ENCODE data around the gene SLC19A1.
"Not testable (repeated sequence)": the region's sequence is repeated elsewhere in the genome, so short reads cannot be mapped to it uniquely, and the experiment has no call there.

SLC19A1 gene

GRCh38 chr21:45534636-45535331 lies 7.5 kb downstream of the SLC19A1 start:
- no peak for DNase-seq (ENCODE audit: extremely low read depth, insufficient read length)
- Histone ChIP-seq H3K4me3 (replicated peaks; ENCODE audit: low read depth, low read length) (no peak overlapping the region), H3K36me3 (ENCODE audit: control insufficient read depth, insufficient read depth, low read length) (peaks cover 11% of the 10 kb centered on the region), H3K27me3 (replicated peaks; ENCODE audit: control insufficient read depth, insufficient read depth, low read length) (no peaks in the 10 kb centered on the region)
- TF ChIP-seq, protein P1, sequence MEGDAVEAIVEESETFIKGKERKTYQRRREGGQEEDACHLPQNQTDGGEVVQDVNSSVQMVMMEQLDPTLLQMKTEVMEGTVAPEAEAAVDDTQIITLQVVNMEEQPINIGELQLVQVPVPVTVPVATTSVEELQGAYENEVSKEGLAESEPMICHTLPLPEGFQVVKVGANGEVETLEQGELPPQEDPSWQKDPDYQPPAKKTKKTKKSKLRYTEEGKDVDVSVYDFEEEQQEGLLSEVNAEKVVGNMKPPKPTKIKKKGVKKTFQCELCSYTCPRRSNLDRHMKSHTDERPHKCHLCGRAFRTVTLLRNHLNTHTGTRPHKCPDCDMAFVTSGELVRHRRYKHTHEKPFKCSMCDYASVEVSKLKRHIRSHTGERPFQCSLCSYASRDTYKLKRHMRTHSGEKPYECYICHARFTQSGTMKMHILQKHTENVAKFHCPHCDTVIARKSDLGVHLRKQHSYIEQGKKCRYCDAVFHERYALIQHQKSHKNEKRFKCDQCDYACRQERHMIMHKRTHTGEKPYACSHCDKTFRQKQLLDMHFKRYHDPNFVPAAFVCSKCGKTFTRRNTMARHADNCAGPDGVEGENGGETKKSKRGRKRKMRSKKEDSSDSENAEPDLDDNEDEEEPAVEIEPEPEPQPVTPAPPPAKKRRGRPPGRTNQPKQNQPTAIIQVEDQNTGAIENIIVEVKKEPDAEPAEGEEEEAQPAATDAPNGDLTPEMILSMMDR (IDR thresholded peaks at IDR 0.05; ENCODE audit: insufficient read depth, low read length, poor library complexity, severe bottlenecking): no peak

GRCh38 chr21:45533846-45534635 lies 8.2 kb downstream of the SLC19A1 start:
- Histone ChIP-seq H3K4me3 (replicated peaks; ENCODE audit: low read depth, low read length) (no peak overlapping the region), H3K27me3 (replicated peaks; ENCODE audit: control insufficient read depth, insufficient read depth, low read length) (no peaks in the 10 kb centered on the region), H3K36me3 (ENCODE audit: control insufficient read depth, insufficient read depth, low read length) (peaks cover 17% of the 10 kb centered on the region)
- TF ChIP-seq, protein P1 (IDR thresholded peaks at IDR 0.05; ENCODE audit: insufficient read depth, low read length, poor library complexity, severe bottlenecking): no peak
- no peak for DNase-seq (ENCODE audit: extremely low read depth, insufficient read length)

GRCh38 chr21:45533361-45533845 lies 8.8 kb downstream of the SLC19A1 start:
- Histone ChIP-seq H3K27me3 (replicated peaks; ENCODE audit: control insufficient read depth, insufficient read depth, low read length) (no peaks in the 10 kb centered on the region), H3K4me3 (replicated peaks; ENCODE audit: low read depth, low read length) (no peak overlapping the region), H3K36me3 (ENCODE audit: control insufficient read depth, insufficient read depth, low read length) (peaks cover 17% of the 10 kb centered on the region)
- TF ChIP-seq, protein P1 (IDR thresholded peaks at IDR 0.05; ENCODE audit: insufficient read depth, low read length, poor library complexity, severe bottlenecking): no peak
- DNase-seq (ENCODE audit: extremely low read depth, insufficient read length): no peak

GRCh38 chr21:45532826-45533360 lies 9.3 kb downstream of the SLC19A1 start:
- TF ChIP-seq, protein P1 (IDR thresholded peaks at IDR 0.05; ENCODE audit: insufficient read depth, low read length, poor library complexity, severe bottlenecking): no peak
- DNase-seq (ENCODE audit: extremely low read depth, insufficient read length): no peak
- H3K4me3 ChIP-seq (replicated peaks; ENCODE audit: low read depth, low read length): no peak overlapping the region
- H3K36me3 ChIP-seq (ENCODE audit: control insufficient read depth, insufficient read depth, low read length): peaks cover 17% of the 10 kb centered on the region
- H3K27me3 ChIP-seq (replicated peaks; ENCODE audit: control insufficient read depth, insufficient read depth, low read length): no peaks in the 10 kb centered on the region

DNA sequence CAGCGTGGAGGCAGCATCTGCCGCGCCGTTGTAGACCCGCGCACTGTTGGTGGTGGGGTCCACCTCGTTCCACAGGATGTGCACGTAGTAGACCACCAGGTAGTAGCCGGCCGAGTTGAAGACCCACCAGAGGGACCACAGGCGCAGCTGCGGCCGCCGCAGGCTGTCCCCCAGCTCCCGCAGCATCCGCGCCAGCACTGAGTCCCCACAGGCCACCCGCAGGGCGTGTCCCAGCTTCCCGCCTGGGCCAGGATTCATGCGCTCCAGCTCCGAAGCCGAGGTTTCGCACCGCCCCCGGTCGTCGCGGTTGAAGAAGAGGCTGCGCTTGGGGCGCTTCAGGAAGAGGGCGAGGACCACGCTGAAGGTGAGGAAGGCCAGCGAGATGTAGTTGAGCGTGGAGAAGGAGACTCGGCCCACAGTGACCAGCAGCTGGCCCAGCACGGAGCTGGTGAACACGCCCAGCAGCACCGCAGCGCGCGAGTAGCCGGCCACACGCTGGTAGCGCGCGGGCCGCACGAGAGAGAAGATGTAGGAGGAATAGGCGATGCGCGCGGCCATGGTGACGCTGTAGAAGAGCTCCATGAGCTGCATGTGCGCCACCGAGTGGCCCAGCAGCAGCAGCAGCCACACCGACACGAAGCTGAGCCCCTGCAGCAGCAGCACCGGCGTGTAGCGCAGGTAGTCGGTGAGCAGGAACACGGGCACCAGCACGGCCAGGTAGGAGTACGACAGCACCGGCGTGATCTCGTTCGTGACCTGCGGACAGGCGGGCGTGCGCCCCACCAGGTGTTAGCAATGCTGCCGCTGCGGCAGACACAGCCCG lies 10.6 kb downstream of the SLC19A1 start:
- no peak for DNase-seq (ENCODE audit: extremely low read depth, insufficient read length)
- H3K4me3 ChIP-seq (replicated peaks; ENCODE audit: low read depth, low read length): no peak overlapping the region
- H3K36me3 ChIP-seq (ENCODE audit: control insufficient read depth, insufficient read depth, low read length): peaks cover 19% of the 10 kb centered on the region
- TF ChIP-seq, protein P1 (IDR thresholded peaks at IDR 0.05; ENCODE audit: insufficient read depth, low read length, poor library complexity, severe bottlenecking): no peak
- H3K27me3 ChIP-seq (replicated peaks; ENCODE audit: control insufficient read depth, insufficient read depth, low read length): no peaks in the 10 kb centered on the region

DNA sequence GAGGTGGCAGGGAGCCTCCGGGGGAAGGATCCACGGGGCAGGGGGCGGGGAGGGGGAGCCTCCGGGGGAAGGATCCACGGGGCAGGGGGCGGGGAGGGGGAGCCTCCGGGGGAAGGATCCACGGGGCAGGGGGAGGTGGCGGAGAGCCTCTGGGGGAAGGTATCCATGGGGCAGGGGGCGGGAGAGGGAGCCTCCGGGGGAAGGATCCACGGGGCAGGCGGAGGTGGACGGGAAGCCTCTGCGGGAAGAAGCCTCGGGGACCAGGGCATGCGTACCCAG lies 11.2 kb downstream of the SLC19A1 start:
- H3K4me3 ChIP-seq (replicated peaks; ENCODE audit: low read depth, low read length); DNase-seq (ENCODE audit: extremely low read depth, insufficient read length); H3K27me3 ChIP-seq (replicated peaks; ENCODE audit: control insufficient read depth, insufficient read depth, low read length): not testable (repeated sequence)
- H3K36me3 ChIP-seq (ENCODE audit: control insufficient read depth, insufficient read depth, low read length): peaks cover 19% of the 10 kb centered on the region
